Thyroid gland (tissue), 4 donors: ENCODE measurements around the gene GRM7. TPM values are rescaled to one million over a fixed set of nuclear protein-coding genes. Genes with fewer than 3 reads are reported as not detected.

Source experiments
- DNase-seq, 2 donors: peaks; one replicate each; pipeline ENCODE4 v3.0.0-alpha.2; 2019
- H3K27ac ChIP-seq, 3 donors: fragments of 200-600 bp; sonication (generic); 1 replicate in 2 of 3; 2 replicates in 1 of 3; pipeline ENCODE4 v1.5.1; 2016 to 2019; ENCODE audit warnings: mild to moderate bottlenecking in 1 of 3, moderate library complexity in 1 of 3
- H3K27me3 ChIP-seq: fragments of 200-600 bp; sonication (generic); one replicate; pipeline ENCODE4 v1.5.1; 2019
- H3K36me3 ChIP-seq, 2 donors: fragments of 200-600 bp; sonication (generic); one replicate each; pipeline ENCODE4 v1.5.1; 2016 to 2019
- H3K4me1 ChIP-seq, 2 donors: fragments of 200-600 bp; sonication (generic); one replicate each; pipeline ENCODE4 v1.5.1; 2017 to 2019
- H3K4me3 ChIP-seq, 3 donors: fragments of 200-600 bp; sonication (generic); replicated peaks in 1 of 3; 1 replicate in 2 of 3; 2 replicates in 1 of 3; pipeline ENCODE4 v1.5.1; 2016; ENCODE audit warnings: mild to moderate bottlenecking in 1 of 3
- H3K9me3 ChIP-seq: fragments of 200-600 bp; sonication (generic); one replicate; pipeline ENCODE4 v1.5.1; 2017
- CTCF ChIP-seq, 6 experiments: fragments of 200-600 bp in 3 of 6; fragments of 450-650 bp in 3 of 6; sonication (generic) in 3 of 6; IDR thresholded peaks; one replicate each; pipeline ENCODE4 v1.5.1; 2016 to 2019; ENCODE audit warnings: antibody characterized with exemption in 6 of 6, mild to moderate bottlenecking in 2 of 6, inconsistent platforms in 1 of 6, moderate library complexity in 1 of 6
- POLR2A ChIP-seq, 2 donors: fragments of 450-650 bp; IDR thresholded peaks; one replicate each; pipeline ENCODE4 v1.6.1; 2017; ENCODE audit warnings: antibody characterized with exemption in 2 of 2, mild to moderate bottlenecking in 2 of 2, moderate library complexity in 1 of 2
- WGBS, 2 donors: methylation state at CpG; one replicate each; pipeline ENCODE4 v1.1.5; 2017; 5-methylcytosine and 5-hydroxymethylcytosine counted together
- intact Hi-C: fragments of 100-400 bp; cut with DNase I; formaldehyde crosslinking; loops from one replicate; pipeline ENCODE4 v1.15.1; 2023
- total RNA-seq, 4 donors: library from RNA; depleted of rRNA; stranded (reverse); fragments of >200 nt; gene quantifications; one replicate each; pipeline ENCODE4 v1.2.3, GENCODE V29; 2016

Gene GRM7
- total RNA-seq, 4 donors from 2014 or later, result 0.11 to 0.81 (median 0.60) TPM

GRCh38 chr3:7547826-7548225, 686.9 kb downstream of the GRM7 start:
- 70 to 72% methylated on average over 1 of the region's 1 CpG for WGBS, 2 donors
- TF ChIP-seq POLR2A (IDR thresholded peaks at IDR 0.05), result no peak
- TF ChIP-seq CTCF (IDR thresholded peaks at IDR 0.05), result no peak
- no peaks in the 10 kb centered on the region for H3K36me3 ChIP-seq
- no peaks in the 10 kb centered on the region for H3K4me1 ChIP-seq
- intact Hi-C loops, result no loop called here
- no peaks in the 10 kb centered on the region for H3K9me3 ChIP-seq
- no peak overlapping the region for H3K4me3 ChIP-seq
- no peak overlapping the region for H3K27ac ChIP-seq
- no peaks in the 10 kb centered on the region for H3K27me3 ChIP-seq
- no peak for DNase-seq

- Histone ChIP-seq H3K27me3 (no peaks in the 10 kb centered on the region), H3K36me3 (no peaks in the 10 kb centered on the region), H3K4me1 (no peaks in the 10 kb centered on the region), H3K4me3 (no peak overlapping the region), H3K27ac (no peak overlapping the region), H3K9me3 (no peaks in the 10 kb centered on the region)
- no peak for TF ChIP-seq POLR2A (IDR thresholded peaks at IDR 0.05)
- TF ChIP-seq CTCF (IDR thresholded peaks at IDR 0.05), result no peak
- intact Hi-C loops, result no loop called here
- DNase-seq, result no peak
- WGBS, 2 donors, result 0 to 95% methylated on average over 1 of the region's 1 CpG
Observed at GRCh38 chr3:7562892-7563291, 702.0 kb downstream of the GRM7 start.

GRCh38 chr3:7565574-7565973, 704.7 kb downstream of the GRM7 start:
- Histone ChIP-seq H3K4me1 (no peaks in the 10 kb centered on the region), H3K9me3 (no peaks in the 10 kb centered on the region), H3K36me3 (no peaks in the 10 kb centered on the region), H3K27me3 (no peaks in the 10 kb centered on the region), H3K27ac (no peak overlapping the region), H3K4me3 (no peak overlapping the region)
- TF ChIP-seq CTCF (IDR thresholded peaks at IDR 0.05) (no peak), POLR2A (IDR thresholded peaks at IDR 0.05) (no peak)
- intact Hi-C loops, result no loop called here
- no peak for DNase-seq
- 89 to 91% methylated on average over 2 of the region's 2 CpGs for WGBS, 2 donors

- Histone ChIP-seq H3K4me3 (no peak overlapping the region), H3K9me3 (no peaks in the 10 kb centered on the region), H3K27ac (no peak overlapping the region), H3K36me3 (no peaks in the 10 kb centered on the region), H3K27me3 (no peaks in the 10 kb centered on the region), H3K4me1 (no peaks in the 10 kb centered on the region)
- no peak for DNase-seq
- TF ChIP-seq POLR2A (IDR thresholded peaks at IDR 0.05) (no peak), CTCF (IDR thresholded peaks at IDR 0.05) (no peak)
- intact Hi-C loops, result no loop called here
Observed at GRCh38 chr3:7567160-7567559, 706.2 kb downstream of the GRM7 start.

- intact Hi-C loops, result no loop called here
- H3K4me3 ChIP-seq, result no peak overlapping the region
- H3K27me3 ChIP-seq, result no peaks in the 10 kb centered on the region
- H3K9me3 ChIP-seq, result no peaks in the 10 kb centered on the region
- TF ChIP-seq CTCF (IDR thresholded peaks at IDR 0.05) (no peak), POLR2A (IDR thresholded peaks at IDR 0.05) (no peak)
- no peaks in the 10 kb centered on the region for H3K36me3 ChIP-seq
- no peaks in the 10 kb centered on the region for H3K4me1 ChIP-seq
- DNase-seq, result no peak
- H3K27ac ChIP-seq, result no peak overlapping the region
- WGBS, 2 donors, result 96 to 98% methylated on average over 11 to 26 of the region's 34 CpGs
Observed at GRCh38 chr3:7568526-7569184, 707.7 kb downstream of the GRM7 start.
